Amniotic stem cell (primary cell): ENCODE data around the gene RAD1.
A peak's percentile ranks its signal among the peaks of the same experiment; 100 is the strongest.

Source experiments
- DNase-seq: peaks from one replicate; lab custom pipeline; 2025; lab: John Stamatoyannopoulos, UW

Gene RAD1

DNA sequence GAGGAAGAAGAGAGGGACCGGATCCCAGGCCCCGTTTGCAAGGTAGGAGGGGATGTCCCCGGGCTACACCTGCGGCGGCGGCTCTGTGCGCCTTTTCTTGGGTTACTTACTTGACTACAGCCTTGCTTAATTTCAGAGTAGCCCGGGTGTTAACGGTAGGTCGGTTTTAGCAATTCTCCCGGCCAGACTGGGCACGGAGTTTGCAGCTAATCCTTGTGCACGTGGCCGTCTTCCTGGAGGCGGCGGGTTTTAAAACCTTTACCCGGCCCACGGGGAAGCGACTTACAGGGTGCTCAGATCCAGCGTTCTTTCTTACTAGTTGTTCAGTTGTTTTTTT is 520 bp upstream of the RAD1 start:
- DNase-seq, result no peak

DNA sequence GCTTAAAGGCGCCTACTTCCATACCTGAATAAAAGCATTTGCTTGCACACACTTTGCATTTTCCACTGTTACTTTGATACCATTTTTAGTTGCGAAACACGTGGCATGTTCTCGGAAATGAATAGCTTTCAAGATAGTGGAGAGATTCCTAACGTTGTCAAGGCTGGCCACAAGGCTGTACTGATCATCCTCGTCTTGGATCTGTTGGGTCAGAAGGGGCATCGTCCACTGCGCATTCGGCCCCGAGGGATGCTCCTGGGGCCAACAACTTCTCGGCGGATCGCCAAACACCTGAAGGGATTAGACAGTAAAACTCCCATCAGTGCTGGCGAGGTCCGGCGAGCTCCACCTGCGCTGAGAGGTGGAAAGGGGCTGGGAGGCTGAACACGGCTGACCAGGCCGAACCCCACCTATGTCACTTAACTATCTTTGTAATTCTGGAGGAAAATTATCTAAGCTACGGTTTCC is 599 bp downstream of the RAD1 start:
- no peak for DNase-seq

DNA sequence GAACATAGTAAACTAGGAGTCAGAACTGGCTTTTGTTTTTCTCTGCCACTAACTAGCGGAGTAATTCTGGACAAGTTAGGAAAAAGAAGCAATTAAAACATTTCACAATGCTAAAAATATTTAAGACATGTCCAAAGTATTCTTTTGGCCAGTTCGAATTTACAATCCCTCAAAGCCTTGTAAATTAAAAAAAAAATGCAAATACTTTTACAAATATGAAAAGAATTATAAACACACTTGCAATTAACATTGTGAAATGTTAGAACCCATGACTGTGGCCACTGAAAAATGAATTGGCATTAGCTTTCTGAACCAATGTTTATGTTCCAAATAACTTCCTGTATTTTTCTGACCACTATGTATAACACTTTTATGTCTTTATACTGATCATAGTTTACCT is 2.2 kb downstream of the RAD1 start:
- no peak for DNase-seq

DNA sequence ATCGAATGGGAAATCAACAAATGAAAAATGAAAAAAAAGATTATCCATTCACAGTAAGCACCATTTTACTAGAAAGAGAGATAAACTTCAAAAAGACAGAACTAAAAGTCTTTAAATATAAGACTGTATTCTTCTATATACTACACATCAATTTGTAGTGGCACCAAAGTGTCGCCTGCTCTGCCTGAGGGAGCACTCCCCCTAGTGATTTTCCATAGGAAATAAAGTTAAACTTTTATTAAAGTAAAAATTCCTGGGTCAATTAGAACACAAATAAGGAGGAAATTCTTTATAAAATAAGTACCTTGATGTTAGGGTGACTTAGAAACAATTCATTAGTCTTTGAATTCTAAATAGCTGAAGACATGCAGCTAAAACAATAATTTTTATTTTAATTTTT is 9.7 kb downstream of the RAD1 start:
- no peak for DNase-seq

DNA sequence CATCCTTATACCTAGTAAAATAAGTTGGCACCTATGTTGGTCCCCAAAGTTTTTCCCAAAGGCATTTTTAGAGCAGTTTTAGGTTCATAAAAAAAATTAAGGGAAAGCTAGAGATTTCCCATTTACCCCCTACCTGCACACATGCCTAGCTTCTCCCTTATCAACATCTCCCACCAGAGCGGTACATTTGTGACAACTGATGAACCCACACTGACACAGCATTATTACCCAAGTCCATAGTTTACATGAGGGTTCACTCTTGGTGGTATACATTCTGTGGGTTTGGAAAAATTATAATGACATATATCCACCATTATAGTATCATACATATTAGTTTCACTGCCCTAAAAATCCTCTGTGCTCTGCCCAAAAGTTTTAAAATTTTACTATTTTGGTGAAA is 12.0 kb downstream of the RAD1 start:
- no peak for DNase-seq

DNA sequence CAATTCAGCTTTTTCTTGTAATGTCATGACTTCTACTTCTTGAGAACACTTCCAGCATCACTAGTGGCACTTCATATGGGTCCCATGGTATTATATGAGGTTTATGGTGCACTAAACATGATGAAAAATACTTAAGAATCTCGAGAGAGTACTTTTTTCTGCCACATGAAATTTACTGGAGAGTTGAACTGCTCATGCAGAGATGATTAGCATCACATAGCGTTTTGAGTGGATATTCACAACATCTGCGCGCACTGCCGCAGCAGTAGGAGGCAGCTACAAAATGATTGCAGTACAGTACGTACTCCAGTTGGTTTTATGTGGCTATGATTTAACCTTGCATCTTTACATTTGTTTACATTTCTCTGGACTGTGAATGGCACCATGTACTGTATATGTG is 14.7 kb downstream of the RAD1 start:
- DNase-seq, result no peak

DNA sequence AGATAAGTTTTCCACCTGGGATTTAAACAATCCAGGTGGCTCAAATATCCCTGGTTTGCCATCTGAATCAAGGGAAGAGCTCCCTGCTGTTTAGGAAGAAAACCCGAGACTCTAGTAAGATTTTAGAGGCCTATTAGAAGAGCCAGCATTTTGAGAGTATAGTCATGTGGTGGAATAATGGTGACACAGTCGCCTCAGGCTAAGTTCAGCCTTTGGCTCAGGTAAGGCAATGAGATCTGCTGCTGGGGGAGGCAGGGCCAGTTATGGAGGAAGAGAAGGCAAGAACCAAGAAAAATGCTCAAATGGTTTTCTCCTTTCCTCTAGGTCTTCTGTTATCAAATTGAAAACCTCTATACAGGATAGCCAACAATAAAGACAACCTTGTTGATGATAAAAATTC is 16.2 kb downstream of the RAD1 start:
- DNase-seq, result no peak

DNA sequence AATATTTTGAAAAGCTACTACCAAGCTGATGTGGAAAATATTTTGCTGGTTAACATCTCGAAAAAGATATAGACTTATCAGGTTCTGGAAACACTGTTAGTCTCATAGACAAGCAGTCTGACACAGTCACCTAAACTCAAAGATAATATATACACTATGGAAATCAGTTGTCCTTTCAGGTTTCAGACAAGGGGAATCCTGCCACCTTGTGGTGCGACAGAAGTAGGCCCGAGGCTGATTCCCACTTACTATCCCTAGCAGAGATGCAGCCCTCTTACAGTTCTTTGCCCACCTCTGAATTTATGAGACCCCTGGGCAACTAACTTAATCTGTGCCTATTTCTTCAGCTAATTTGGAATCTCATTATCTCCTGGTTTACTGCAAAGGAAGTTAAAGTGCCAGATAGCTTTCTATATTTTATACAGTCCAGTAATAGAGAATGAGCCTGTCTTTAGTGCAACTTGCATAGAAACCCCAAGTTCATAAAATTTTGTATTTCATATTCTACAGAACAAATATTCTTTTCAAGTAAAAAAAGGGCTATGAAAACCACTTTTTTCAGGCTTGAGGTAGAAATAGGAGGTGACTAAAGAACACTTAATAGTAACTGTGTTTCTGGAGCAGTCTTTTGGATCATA is 16.9 kb downstream of the RAD1 start:
- DNase-seq, result peak; percentile 73

DNA sequence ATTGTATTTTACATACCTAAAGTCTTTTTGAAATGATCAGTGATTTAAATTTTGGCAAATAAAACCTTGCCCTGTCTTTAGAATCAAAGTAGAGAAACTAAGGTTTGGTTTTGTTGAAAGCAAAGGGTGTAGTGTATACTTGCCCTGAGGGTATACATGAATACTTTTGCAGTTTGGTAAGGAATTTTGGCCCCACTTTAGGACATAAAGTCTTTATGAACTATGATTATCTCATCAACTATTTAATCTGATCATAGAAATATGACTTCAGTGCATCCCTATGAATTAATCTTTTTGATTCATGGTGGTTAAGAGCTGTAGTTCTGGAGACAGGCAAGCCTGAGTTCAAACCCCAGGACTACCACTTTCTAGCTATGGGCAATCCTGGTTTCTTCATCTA is 17.7 kb downstream of the RAD1 start:
- DNase-seq, result no peak

DNA sequence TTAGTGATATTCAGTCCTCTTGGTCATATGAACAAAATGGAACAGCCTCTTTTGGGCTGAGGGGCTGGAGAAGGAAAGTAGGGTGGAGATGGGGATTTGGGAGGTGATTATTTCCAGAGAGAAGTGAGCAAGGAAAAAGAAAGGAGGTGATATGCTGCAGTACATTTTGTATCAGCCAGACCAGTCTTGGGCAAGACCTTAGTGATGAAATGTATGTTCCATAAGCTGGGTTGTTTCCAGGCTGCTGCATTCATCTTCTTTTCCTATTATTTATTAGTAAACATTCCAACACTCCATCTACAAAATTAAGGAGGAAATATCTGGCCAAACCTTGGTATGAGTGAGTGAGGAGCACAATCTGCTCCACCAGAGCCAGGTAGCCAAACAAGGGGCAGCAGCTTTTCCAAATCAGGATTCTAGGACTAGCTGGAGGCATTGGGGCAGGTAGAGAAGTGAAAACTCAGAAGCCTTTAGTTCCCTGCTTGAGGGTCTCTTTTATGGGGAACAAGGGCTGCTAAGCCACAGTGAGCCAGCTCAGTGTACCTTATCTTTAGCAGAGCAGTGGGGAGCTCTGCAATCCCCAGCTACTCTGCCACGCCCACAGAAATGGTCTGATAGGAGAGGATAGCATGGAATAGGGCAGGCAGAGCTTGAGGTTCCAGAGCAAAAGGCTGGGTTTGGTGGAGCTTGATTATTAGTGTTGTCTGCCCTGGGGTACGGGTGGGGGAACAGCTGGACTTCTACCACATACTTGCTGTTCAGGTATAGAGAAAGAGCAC is 19.5 kb downstream of the RAD1 start:
- no peak for DNase-seq

DNA sequence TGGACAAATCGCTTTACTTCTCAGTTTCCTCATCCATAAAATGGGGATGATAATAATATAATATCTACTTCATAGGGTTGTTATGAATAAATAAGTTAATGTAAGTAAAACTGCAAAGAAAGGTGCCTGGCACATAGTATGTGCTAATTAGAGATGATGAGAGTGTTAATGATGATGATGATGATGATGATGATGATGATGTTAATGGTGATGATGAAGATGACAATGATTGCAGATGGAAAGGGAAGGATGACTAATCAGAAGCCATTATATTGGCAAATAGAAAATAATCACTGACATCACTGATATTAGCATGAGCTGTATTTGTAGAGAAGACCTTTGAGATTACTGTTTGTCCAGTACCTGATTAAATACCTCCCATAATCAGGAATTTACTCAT is 20.6 kb downstream of the RAD1 start:
- DNase-seq, result no peak

DNA sequence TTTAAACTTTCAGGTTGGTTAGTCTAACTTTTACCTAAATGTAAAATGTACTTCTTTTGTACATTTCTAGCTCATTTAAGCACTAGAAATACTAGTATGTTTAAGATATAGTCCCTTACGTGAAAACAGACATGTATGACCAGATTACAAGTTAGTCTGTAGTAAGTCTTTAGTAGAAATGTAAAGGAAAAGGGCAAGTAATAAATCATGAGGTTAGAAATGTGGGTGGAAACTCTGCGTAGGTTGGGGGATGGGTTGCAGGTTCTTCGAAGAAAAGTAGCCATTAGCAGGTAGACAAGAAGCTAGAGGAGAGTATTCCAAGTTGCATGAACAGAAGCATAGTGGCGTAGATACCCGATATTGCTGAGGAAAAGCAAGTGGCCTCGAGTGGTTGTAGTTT is 22.9 kb downstream of the RAD1 start:
- no peak for DNase-seq

DNA sequence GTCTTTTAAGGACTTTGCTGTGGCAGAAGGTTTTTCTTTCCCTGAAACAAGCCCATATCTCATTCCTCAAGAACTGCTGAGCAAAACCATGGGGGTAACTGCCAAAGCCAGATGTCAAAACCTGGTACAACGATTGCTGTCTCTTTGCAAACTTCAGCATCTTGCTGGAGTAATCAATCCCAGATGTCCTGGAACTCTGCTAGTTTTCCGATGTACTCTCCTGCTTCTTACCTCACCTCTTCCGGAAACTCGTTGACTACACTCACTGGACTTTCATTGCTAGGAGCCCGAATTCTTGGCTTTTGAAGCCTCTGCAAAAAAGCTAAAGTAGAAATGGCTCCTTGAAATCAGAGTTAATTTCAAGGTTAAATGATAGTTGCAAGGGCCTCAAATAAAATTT is 23.3 kb downstream of the RAD1 start:
- DNase-seq, result peak; percentile 42

DNA sequence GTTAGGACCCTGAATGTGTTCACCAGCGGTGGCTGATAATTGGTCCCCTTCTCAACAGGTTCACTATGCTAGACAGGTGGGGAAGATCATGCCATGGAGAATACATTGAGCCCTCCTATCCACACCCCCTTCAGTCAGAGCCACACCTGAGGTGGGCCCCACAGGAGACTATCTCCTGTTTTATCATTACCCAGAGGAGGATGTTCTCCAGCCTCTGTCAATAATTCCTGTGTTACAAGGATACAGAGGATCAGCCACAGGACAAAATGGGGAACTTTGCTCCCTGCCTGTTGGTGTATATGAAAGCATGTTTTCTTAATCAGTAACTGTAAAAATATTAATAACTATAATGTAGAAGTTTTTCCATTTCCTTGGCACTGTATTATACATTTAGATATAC is 25.9 kb downstream of the RAD1 start:
- DNase-seq, result no peak

DNA sequence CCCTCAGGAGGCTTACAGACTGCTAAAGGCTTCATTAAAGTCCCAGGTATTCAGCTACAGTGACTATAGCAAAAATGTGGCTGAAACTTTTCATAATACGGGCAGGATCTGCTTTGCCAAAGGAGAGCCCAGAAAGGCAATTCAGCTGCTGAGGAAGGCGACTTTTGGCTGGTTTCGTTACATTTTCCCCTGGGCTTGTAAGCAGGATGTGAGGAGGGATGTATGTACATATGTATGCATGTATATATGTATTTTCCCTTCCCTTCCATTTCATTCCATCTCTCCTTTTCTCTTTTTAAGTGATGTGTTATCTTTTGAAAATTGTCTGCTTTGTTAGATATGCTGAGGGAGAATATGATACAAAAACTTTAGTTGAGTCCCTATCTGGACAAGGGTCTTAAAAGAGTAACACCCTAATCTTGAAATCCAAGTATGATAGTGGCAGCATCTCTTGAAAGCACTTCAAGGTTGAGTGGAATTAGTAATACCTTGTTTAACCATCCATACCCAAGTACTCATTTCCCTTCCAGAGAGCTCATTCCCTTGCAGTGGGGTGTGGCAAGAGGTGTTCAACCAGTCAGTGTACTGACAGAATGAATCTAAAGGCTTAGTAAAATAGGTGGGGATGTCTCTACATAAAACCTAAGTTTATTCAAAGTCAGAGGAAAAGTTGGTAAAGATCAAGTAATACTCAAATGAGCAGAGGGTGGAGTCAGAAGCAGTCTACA is 28.7 kb downstream of the RAD1 start:
- no peak for DNase-seq

DNA sequence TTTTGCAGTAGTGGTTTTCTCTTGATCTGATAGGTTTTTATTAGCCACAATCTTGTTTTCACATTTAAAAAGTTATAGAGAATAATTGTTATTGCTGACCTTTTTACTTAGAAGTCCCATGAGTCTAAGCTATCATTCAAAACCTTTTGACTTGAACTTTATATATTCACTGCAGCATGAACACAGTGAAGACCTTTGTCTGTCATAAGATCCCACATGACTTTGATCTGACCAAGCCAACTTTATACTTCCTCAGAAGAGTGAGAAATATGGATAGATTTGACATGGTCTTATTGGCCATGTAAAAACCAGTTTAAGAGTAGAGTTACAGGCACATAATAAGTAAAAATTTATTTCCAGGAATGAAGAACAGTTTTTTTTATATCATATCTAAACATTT is 34.1 kb downstream of the RAD1 start:
- DNase-seq, result no peak

DNA sequence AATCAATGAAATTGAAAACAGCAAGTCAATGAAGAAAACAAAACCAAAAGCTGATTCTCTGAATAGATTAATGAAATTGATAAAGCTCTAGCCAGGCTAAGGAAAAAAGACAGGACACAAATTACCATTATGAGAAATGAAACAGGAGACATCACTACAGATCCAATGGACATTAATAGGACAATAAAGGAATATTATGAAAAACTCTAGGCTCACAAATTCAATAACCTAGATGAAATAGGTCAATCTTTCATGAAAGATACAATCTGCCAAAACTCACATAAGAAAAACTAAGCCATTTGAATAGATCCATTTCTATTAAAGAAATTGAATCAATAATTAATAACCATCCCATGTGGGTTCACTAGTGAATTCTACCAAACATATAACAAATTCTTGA is 39.0 kb downstream of the RAD1 start:
- no peak for DNase-seq

DNA sequence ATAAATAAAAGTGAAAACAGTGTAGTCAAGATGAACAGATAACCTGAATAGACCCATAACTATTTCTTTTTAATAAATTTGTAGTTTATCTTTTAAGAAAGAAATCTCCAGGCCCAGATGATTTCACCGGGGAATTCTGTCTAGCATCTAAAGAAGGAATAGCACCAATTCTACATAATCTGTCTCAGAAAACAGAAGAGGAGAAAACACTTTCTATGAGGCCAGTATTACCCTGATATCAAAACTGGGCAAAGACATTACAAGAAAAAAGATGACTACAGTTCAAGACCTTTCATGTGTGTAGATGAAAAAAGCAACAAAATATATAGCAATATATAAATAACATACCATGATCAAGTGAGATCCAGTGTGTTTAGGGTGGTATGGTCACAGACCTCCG is 44.9 kb downstream of the RAD1 start:
- DNase-seq, result no peak

DNA sequence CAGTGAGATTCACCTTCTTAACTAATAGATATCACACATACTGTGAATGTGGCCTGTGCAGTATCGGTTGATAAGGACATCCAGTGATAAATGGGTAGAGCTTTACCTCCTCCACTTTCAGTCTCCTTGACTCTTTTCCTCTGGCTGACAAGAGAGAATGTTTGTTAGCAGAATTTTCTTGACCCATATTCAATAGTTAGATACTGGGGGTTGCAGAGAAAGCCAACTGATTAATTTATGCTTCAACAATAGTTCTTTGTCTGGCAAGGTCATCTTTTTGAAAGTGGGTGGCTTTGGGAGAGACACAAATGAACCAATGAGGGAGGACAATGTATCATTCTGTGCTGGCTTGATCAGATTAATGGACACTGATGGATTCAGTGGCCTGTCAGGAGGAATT is 46.0 kb downstream of the RAD1 start:
- DNase-seq, result no peak

DNA sequence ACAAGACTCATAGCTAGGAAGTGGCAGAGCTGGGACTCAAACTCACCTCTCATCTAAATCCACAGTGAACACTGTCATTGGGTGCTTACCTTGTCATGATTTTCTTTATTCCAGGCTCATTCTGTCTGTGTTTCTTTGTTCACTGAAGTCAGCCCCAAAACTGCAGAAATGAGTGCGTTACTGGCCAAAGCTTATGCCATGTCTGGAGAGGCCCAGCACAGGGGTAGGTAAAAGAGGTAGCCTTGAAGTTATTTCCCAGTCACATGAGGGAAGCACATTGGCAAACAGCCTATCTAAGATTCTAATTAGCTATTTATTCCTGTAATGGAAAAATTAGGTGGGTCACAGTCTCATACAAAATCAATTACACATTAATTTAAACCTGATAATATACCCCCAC is 46.5 kb downstream of the RAD1 start:
- no peak for DNase-seq

DNA sequence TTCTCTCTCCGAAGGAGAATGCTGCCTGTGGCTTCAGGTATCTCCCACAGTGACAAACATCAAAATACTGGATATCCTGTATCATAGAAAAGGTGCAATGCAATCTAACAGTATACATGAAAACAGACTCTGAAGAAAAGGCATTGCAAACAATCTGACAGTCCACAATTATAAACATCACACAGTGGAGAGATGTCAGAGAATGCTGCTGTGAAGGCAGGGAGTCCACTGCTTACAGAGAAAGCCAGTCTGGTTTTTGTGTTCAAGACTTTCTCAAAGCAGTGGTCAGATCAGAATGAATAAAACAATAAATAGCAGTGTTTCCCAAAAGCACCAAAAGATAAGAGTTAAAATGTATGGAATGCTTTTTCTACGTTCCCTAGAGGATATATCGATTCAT is 47.6 kb downstream of the RAD1 start:
- DNase-seq, result no peak

DNA sequence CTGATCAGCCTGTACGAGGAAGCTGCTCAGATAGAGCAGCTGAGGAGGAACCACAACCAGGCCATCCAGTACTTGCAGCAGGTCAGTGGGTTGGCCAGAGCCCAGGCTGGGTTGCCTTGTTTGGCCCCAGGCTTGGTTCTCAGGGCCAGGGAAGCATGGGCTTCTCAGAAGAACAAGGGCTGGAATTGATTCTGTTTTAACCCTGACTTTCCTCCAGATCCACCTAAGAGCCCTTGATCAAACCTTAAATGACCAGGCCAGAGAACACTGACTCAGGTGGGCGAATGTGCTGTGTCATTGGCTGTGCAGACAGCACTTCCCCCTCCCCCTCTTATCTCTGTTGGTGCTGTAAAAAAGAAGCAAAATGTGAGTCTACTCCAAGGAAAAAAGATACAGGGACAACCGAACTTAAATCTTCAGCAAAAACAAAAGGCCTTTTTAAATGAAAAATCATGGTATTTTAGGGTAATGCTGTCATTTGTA is 48.3 kb downstream of the RAD1 start:
- no peak for DNase-seq

DNA sequence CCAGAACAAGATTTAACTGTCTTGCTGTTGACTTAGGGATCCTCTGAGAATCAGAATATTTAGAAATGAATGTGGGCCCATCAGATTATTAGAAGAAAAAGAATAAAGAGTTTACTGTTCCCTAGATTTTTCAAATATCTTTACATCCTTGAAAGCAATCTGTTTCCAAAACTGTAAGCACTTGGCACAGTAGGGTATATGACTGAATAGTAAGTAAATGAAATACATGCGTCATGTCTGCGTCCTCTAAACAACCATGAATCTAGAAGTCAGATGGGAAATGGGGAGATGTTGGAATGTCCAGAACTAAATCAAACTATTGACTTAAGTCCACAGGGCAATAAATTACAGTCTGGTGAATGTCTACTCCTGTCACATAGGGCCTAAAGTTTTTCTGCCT is 50.2 kb downstream of the RAD1 start:
- DNase-seq, result no peak
